Activated T-cell treated with anti-CD3 and anti-CD28 coated beads for 48 hours (primary cell): ENCODE results near the gene NEDD4.
"Not testable (repeated sequence)": the region's sequence is repeated elsewhere in the genome, so short reads cannot be mapped to it uniquely, and the experiment has no call there.

Experiments used
- DNase-seq: peaks from one replicate; pipeline ENCODE4 v3.0.0-alpha.2; 2020; ENCODE audit warnings: low read depth

NEDD4 gene

DNA sequence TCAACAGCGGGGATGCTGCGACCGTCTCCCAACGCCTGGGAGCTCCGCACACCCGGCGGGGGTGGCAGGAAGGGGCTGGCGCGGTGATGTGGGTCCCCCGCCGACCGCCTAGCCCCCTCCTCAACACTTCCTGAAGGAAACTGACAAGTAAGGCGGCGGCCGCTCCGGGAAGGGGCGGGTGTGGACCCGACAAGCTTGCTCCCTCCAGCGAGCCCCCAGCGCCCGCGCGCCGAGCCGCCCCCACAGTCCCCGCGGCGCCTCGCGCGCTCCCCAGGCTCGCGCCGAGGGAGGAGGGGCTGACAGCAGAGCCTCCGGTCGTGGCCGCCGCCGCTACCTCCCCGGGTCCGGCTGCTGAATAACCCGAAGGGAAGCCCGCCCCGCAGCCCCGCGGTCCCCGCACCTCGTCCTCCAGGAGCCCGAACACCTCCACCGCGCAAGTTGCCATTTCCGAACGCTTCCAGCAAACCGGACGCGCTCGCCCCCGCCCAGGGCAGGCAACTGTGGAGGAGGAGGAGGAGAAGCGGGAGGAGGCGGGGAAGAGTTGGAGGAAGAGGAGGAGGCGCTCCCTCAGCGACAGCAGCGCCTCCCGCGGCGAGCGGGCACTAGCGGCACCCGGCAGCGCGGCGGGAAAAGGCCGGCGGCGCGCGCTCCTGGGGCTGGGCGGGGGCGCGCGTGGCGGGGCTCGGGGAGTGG lies at the start of gene NEDD4:
NEDD4 (minus strand) TSS at position 502 of the 693 bp plus-strand sequence; CDS start at position 445, 57 bp downstream.
- peak; percentile 70 for DNase-seq

DNA sequence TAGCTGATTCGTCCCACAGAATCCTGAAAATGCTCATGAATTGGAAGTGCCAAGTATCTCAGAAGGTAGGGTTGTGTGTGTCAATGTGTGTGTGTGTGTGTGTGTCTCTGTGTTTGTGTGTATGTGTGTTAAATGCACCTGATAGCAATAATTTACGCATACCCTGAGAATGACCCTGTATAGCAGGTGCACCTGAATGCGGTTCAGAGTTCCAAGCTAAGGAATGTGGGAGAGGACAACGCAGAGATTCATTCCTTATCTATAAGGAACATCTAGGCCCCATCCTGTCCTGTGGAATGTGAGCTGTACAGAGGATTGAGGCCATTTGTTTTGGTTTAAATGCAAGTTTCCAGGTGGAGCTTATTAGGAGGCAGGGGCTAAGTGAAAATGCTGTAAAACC lies 49.1 kb upstream of the NEDD4 start:
- DNase-seq = no peak

DNA sequence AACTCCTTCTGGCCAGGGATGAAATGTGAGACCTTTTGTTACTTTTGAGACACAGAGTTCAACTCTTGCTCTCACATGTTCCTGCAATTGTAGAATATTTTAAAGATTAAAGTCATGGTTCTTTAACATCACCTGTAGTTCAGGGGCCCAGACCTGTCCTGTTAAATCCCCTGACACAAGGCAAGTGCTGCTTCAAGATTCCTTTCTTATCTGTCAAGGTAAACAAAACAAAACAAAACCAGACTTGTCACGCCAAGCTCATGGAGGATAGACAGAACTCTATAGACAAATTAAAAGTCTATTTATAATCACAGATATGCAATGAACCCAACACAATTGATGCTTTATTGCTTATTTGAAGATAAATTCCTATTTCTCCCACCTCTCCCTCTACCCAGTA lies 48.6 kb upstream of the NEDD4 start:
- DNase-seq = no peak

DNA sequence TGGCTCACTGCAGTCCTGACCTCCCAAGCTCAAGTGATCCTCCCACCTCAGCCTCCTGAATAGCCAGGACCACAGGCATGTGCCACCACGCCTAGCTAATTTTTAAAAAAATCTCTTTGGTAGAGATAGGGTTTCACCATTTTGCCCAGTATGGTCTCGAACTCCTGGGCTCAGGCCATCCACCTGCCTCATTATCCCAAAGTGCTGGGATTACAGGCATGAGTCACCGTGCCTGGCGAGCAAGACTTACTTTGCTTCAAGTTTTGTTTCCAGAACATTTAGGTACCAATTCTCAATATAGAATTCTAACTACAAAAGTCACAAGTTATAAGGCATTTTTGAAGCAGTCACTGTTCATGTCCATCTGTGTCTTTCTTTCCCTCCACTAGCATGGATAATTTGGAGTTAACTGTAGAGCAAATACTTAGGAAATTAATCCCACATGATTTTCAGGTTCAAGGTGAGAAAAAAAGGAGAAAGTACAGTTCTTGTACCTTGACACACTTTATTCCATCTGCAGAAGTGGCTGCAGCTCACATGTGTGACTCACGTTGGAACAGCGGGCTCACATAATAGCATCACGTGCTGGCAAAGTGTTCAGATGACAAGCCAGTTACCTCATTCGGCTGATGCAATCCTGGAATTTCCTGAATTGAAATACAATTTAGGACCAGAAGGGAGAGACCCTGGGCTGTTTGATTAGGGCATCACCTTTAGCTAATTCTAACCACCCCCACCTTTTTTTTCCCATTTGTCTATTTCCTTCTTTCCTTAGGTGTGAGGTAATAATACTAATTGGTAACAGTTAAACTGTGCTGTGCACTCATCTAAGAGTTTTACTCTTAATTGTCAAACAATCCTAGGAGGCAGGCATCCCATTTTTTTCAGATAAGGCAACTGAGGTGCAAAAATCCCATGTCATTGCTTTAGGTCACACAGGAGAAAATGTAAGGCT lies 46.9 kb upstream of the NEDD4 start:
- DNase-seq = no peak

DNA sequence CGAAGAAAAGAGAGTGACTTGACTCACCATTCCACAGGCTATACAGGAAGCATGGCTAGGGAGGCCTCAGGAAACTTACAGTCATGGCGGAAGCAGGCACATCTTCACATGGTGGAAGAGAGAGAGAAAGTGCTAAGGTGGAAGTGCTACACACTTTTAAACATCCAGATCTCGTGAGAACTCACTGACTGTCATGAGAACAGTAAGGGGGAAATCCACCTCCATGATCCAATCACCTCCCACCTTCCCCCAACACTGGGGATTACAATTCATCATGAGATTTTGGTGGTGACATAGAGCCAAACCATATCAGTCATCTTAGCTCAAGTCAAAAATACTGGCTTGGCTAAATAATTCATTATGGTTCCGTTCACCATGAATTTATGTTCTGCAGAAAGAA lies 45.3 kb upstream of the NEDD4 start:
- DNase-seq = no peak

DNA sequence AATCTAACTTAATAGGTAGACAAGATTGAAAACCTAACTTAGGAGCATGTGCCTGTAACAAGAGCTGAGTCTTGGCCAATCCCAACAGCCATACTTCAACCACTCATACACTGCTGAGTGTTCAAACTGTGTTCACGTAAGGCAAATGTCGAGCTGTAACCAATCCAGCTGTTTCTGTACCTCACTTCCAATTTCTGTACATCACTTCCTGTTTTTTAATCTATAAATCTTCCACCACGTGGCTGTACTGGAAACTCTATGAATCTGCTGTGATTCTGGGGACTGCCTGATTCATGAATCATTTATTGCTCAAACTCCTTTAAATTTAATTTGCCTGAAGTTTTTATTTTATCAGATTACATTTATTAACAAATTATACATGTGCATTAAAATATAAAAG lies 44.6 kb upstream of the NEDD4 start:
- no peak for DNase-seq

DNA sequence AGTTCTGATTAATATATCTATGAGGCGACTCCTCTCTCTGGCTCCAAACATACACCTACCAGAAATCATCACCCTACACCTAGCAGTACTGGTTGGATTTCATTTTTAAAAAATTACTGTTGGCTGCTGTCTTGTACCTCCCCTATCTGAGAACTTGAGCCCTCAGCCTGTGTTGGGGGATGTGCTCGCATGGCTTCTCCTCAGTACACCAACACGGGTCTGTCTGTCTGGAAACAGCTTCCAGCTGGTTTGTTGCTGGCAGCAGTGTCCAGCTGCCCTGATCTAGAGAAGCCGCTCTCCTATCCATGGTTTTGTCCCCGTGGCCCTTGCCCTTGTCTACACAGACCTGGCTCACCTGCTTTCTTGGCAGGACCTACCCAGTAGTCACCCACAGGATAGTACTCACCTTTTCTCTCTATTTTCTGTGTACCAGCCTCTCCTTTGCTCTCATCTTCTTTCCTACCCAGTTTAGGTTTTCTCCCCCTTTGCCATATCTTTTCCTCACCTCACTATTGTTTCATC lies 43.2 kb upstream of the NEDD4 start:
- no peak for DNase-seq

DNA sequence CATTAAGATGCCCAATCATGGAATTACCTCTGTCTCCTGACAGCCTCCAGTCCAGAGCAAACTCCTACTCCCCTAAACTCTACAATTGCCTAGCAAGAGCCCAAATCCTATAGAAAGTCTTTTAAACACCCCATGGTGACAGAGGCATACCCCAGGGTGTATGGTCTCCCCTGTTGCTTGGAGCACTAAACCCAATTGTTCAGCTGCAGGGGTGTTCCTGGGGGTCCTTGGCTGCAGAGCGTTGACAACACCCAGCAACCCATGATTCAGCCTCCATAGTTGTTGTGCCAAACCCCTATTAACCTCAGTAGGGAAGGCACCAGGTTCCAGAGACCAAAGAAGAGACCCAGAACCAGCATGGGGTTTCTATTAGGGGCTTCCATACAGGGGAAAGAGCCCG lies 41.8 kb upstream of the NEDD4 start:
- DNase-seq = no peak

DNA sequence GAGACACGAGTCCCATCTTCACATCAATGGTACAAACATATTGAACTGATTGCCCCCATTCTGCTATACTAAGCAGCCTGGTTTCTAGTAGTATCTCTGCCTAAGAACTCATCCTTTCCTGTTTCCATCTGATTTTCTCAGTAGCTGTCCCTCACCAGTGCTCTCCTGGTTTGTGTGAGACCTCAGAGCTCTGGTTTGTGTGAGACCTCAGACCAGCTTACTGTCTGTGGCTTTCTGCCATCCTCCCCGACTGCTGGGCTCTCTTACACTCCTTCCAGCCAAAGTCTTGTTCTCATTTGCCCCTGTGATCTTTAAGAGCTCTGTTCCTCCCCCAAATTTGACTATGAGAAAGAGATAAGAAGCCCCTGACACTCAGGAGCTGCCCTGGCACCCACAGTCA lies 41.1 kb upstream of the NEDD4 start:
- no peak for DNase-seq

DNA sequence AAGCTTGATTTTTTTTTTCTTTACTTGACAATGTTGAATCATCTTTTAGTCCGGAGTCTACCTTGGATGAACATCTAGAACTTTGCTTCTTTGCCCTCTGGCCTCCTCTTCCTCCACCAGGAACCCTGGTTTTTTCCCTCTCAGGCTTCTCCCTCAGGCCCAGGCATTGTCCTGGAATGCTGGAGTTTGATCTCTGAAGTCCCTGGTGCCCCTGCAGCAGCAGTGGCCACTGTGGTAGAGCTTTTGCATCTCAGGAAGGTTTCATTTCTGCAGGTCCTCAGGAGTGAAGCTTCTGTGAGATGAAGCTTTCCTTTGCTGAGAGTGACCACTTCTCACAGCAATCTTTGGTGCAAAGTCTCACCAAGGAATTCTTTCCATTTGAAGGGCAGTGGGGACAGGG lies 39.0 kb upstream of the NEDD4 start:
- DNase-seq = no peak

DNA sequence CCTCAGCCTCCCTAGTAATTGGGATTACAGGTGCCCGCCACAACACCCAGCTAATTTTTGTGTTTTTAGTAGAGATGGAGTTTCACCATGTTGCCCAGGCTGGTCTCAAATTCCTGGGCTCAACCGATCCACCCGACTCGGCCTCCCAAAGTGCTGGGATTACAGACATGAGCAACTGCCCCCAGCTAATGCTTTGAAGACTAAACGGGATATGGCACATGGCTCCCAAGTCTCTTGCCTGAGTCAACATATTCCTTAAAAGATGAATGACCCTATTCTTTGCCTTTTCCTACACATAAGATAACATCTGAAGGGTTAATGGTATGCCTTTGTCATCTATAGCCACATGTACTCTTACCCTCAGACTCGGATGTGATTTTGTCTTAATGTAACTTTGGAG lies 38.4 kb upstream of the NEDD4 start:
- DNase-seq = no peak

DNA sequence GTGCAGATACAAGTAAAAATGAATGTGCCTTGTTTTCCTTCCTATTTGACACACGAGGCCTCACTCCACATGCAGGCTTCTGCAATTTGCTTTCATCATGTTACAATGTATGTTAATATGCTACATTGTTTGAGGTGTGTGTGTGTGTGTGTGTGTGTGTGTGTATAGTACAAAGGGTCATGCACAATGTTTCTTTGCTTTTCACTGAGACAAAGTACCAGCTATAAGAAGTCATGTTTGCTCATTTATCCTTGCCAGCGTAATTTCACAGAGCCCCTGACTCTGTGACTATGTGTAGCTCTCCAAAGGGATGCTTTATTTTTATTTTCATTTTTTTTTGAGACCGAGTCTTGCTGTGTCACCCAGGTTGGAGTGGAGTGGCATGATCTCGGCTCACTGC lies 38.0 kb upstream of the NEDD4 start:
- no peak for DNase-seq

DNA sequence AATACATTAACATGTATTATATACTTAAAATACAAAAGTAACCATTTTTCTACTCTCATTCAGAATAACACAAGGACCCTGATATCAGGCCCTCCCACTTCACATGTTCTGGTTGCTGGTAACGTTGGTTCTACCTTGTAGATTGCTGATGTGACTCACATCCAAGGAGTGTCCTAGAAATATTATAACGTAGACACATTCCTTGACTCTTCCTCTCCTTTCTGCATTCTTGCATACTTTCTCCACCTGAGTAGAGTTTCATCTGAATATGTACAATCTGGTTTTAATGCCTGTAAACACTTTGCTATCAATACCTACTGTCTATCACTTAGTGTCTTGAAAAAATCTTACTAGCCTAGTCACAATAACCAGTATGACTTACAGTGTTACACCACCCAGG lies 35.0 kb upstream of the NEDD4 start:
- no peak for DNase-seq

DNA sequence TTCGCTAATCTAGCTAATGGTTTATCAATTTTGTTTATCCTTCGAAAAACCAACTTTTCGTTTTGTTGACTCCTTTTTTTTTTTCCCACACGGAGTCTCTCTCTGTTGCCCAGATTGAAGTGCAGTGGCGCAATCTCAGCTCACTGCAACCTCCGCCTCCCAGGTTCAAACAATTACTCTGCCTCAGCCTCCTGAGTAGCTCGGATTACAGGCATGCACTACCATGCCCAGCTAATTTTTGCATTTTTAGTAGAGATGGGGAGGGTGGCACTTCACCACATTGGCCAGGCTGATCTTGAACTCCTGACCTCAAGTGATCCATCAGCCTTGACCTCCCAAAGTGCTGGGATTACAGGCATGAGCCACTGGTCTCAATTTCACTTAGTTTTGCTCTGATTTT lies 29.7 kb upstream of the NEDD4 start:
- not testable (repeated sequence) for DNase-seq

DNA sequence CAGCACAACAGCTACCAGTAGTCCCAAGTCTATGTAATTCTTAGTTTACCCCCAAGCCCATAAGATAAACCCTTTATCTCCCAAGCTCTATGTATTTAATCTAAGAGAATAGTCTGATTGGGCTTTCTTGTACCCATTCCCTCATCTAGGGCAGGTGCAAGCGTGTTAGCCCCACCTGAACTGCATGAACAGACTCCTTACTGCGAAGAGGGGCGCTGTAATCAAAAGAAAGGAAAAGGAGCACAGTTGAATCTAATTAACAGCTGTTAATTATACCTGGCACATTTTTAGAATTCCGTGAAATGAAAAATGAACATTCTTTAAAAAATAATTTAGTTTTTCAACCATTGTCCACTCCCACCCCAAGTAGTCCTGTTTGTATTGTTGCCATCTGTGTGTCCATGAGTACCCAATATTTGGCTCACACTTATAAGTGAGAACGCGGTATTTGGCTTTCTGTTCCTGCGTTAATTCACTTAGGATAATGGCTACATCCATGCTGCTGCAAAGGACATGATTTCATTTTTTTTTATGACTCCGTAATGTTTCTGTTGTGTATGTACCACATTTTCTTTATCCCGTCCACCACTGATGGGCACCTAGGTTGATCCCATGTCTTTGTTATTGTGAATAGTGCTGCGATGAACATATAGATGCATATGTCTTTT lies 26.5 kb upstream of the NEDD4 start:
- DNase-seq = no peak

DNA sequence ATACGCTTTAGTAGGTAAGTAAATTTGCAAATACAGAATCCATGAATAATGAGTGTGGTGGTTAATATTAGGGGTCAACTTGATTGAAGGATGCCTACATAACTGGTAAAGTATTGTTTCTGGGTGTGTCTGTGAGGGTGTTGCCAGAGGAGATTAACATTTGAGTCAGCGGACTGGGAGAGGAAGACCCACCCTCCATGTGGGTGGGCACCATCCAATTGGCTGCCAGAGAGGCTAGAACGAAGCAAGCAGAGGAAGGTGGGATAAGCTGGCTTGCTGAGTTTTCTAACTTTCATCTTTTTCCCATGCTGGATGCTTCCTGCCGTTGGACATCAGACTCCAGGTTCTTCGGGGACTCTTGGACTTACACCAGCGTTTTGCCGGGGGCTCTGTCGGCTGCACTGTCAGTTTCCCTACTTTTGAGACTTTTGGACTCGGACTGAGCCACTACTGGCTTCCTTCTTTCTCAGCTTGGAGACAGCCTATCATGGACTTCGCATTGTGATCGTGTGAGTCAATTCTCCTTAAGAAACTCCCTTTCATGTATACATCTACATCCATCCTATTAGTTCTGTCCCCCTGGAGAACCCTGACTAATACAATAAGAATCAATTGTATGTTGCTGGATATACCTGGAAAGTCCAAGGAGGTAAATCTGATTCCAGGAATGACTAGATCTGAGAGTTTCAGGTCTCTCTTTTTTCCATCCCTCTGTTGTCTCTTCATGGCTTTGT lies 25.8 kb upstream of the NEDD4 start:
- no peak for DNase-seq

DNA sequence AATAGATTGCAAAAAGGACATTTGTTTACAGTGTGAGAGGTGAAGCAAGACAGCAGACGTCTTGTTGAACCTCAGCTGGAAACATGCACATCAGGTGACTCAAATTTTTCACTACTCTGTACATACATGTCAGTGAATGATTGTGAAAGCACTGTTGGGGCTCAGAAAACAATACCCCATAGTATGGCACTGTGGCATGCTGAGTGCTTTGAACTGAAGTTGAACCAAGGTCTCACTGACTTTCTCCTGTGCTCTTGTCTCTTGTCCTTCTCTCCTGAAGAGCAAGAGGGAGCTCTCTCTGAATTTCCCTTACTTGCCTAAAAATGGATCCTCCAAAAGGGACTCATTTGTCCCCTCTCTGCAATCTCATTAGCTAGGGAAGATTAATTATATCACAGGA lies 24.5 kb upstream of the NEDD4 start:
- DNase-seq = no peak

DNA sequence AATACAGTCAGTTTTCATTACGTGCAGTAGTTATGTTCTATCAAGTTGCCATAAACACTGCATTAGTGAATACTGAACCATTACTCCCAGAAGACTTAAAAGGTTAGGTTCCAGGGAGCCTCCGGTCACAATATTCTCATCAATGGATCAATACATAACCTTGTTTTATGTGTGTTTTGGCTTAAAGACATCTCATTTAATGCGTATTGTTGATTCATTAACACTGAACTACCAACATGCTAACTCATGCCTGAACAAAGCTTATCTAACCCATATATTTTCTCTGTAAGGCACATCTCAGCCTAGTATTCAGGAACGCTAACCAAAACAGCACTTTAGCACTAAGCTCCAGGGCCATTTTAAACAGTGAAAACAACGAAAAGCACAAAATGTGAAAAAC lies 24.1 kb upstream of the NEDD4 start:
- no peak for DNase-seq

DNA sequence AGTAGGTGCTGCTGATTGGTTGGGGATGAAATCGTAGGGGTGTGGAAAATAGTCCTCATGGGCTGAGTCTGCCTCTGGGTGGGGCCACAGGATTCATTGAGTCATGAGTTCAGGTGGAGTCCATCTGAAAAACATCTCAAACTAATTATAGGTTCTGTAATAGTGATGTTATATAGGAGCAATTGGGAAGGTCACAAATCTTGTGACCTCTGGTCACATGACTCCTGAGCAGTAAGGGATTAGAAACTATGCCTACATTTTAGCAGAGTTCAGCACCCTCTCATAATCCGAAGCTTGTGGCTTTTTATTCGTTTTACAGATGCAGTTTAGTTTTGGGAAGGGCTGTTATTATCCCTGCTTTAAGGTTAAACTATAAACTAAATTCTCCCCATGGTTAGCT lies 22.9 kb upstream of the NEDD4 start:
- no peak for DNase-seq

DNA sequence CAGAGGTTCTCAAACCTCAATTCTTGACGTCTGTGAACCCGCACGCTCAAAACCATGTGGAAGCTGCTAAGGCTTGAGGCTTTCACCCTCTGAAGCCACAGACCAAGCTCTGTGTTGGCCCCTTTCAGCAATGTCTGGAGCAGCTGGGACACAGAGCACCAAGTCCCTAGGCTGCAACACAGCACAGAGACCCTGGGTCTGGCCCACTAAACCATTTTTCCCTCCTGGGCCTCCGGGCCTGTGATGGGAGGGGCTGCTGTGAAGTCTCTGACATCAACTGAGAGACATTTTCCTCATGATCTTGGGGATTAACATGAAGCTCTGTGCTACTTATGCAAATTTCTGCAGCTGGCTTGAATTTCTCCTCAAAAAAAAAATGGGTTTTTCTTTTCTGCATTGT lies 21.3 kb upstream of the NEDD4 start:
- no peak for DNase-seq

DNA sequence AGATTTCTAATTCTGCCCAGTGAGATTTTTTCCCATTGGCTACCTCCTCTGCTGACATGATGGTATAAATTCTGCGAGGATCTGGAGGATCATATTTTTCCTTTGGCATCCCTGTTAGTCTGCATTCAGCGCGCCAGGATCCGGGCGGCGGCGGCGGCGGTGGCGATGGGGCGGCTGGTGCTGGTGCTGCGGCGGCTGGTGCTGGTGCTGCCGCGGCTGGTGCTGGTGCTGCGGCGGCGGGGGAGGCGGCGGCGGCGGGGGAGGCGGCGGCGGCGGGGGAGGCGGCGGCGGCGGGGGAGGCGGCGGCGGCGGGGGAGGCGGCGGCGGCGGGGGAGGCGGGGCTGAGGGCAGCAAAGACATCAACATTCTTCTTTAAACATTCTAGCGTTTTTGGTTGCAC lies 13.6 kb upstream of the NEDD4 start:
- not testable (repeated sequence) for DNase-seq

DNA sequence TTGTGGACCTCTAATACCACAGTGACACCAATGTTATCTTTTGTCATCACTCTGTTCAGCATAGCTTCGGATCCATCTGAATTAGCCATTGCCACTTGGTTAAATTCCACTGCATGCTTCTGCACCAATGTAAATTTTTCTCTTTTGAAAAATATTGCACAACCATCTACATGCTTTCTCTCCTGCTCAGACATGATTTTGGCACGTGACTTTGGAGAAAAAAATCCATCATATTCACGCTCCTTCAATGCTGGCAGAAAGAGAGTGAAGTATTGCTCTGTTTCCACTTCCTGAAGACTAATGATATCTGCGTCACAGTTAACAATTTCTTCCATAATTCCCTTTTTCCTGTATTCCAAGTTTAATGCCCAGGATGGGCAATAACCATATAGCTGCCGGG lies 13.0 kb upstream of the NEDD4 start:
- not testable (repeated sequence) for DNase-seq
